Common myeloid progenitor, CD34-positive (primary cell): ENCODE data around the gene KCTD10.
"Not testable (repeated sequence)": the region's sequence is repeated elsewhere in the genome, so short reads cannot be mapped to it uniquely, and the experiment has no call there.

Experiments used
- CTCF ChIA-PET: fragments of 350-600 bp; sonication (Branson Sonifier 250); formaldehyde crosslinking; loops from one replicate; lab custom pipeline; 2021; ENCODE audit warnings: antibody characterized with exemption; lab: Charles Lee
- POLR2A ChIA-PET: fragments of 350-600 bp; sonication (Branson Sonifier 250); formaldehyde crosslinking; loops from one replicate; lab custom pipeline; 2021; ENCODE audit warnings: antibody characterized with exemption; lab: Charles Lee
- DNase-seq, 3 donors: peaks; one replicate each; pipeline versions ENCODE4 v3.0.0 to v3.0.0-alpha.2; 2013
- H3K27ac ChIP-seq, 2 experiments: 1 replicate in 1 of 2; 2 replicates in 1 of 2; pipeline ENCODE4 v1.7.0; 2013; ENCODE audit warnings: inconsistent platforms in 2 of 2, low read length in 2 of 2, mild to moderate bottlenecking in 2 of 2, low read depth in 1 of 2, moderate library complexity in 1 of 2; ENCODE audit not compliant: severe bottlenecking in 2 of 2, insufficient read depth in 1 of 2, poor library complexity in 1 of 2
- H3K27me3 ChIP-seq, 5 experiments: replicated peaks in 2 of 5; 1 replicate in 3 of 5; 2 replicates in 2 of 5; pipeline versions ENCODE4 v1.6.1 to v1.7.0; 2013; ENCODE audit warnings: low read length in 4 of 5, mild to moderate bottlenecking in 2 of 5, moderate library complexity in 2 of 5, inconsistent platforms in 1 of 5; ENCODE audit not compliant: insufficient read depth in 5 of 5, control insufficient read depth in 4 of 5
- H3K36me3 ChIP-seq, 4 experiments: 1 replicate in 2 of 4; 2 replicates in 2 of 4; pipeline versions ENCODE4 v1.6.1 to v1.7.0; 2013; ENCODE audit warnings: low read length in 3 of 4, control low read depth in 1 of 4, mild to moderate bottlenecking in 1 of 4; ENCODE audit not compliant: control insufficient read depth in 4 of 4, insufficient read depth in 4 of 4
- H3K4me1 ChIP-seq, 4 experiments: 1 replicate in 3 of 4; 2 replicates in 1 of 4; pipeline versions ENCODE4 v1.6.1 to v1.7.1; 2013; ENCODE audit warnings: low read length in 3 of 4, mild to moderate bottlenecking in 3 of 4, control low read depth in 1 of 4, inconsistent platforms in 1 of 4, moderate library complexity in 1 of 4; ENCODE audit not compliant: control insufficient read depth in 4 of 4, insufficient read depth in 4 of 4; ENCODE audit errors: control extremely low read depth in 1 of 4
- H3K4me3 ChIP-seq, 7 experiments: 1 replicate in 4 of 7; 2 replicates in 3 of 7; pipeline versions ENCODE4 v1.5.1 to v1.7.0; 2013; ENCODE audit warnings: mild to moderate bottlenecking in 7 of 7, low read length in 6 of 7, moderate library complexity in 6 of 7, inconsistent platforms in 2 of 7, low read depth in 2 of 7, control low read depth in 1 of 7; ENCODE audit not compliant: insufficient read depth in 4 of 7, control insufficient read depth in 1 of 7; ENCODE audit errors: extremely low read depth in 1 of 7
- H3K9me3 ChIP-seq, 5 experiments: 1 replicate in 4 of 5; 2 replicates in 1 of 5; pipeline versions ENCODE4 v1.6.1 to v1.7.1; 2013; ENCODE audit warnings: low read length in 4 of 5, mild to moderate bottlenecking in 2 of 5, inconsistent platforms in 1 of 5, low read depth in 1 of 5, moderate library complexity in 1 of 5; ENCODE audit not compliant: control insufficient read depth in 4 of 5, insufficient read depth in 2 of 5; ENCODE audit errors: control extremely low read depth in 1 of 5
- WGBS: methylation state at CpG from one replicate; pipeline ENCODE4 v1.1.5; 2013; ENCODE audit not compliant: insufficient coverage; 5-methylcytosine and 5-hydroxymethylcytosine counted together

KCTD10 gene

GRCh38 chr12:109430244-109430643, 46.9 kb downstream of the KCTD10 start:
- Histone ChIP-seq H3K9me3 (no peaks in the 10 kb centered on the region), H3K4me1 (peaks cover 0 to 7% (median 2%) of the 10 kb centered on the region in 4 experiments), H3K4me3 (no peak overlapping the region), H3K27ac (no peak overlapping the region), H3K36me3 (no peaks in the 10 kb centered on the region), H3K27me3 (peaks cover 0 to 3% (median 0%) of the 10 kb centered on the region in 5 experiments)
- WGBS, result 98% methylated on average over 5 of the region's 6 CpGs
- no peak for DNase-seq
- CTCF ChIA-PET, result interaction anchor here (0.9 to 1.4 kb wide), 8 partner anchors 8 to 48 kb away, joined by 3 to 8 read pairs (median 3); partner anchors contain the start of genes KCTD10 and UBE3B
- POLR2A ChIA-PET, result no interaction called here

GRCh38 chr12:109428804-109429203, 48.3 kb downstream of the KCTD10 start:
- DNase-seq, H3K27me3 ChIP-seq, POLR2A ChIA-PET, H3K4me3 ChIP-seq, H3K9me3 ChIP-seq, H3K4me1 ChIP-seq, H3K36me3 ChIP-seq, H3K27ac ChIP-seq: not testable (repeated sequence)
- CTCF ChIA-PET, result interaction anchor here (0.6 to 1.1 kb wide), 4 partner anchors 8 to 387 kb away, joined by 3 to 5 read pairs (median 4); no protein-coding TSS in a partner anchor
- 100% methylated on average over 3 of the region's 3 CpGs for WGBS

GRCh38 chr12:109428037-109428629, 49.0 kb downstream of the KCTD10 start:
- DNase-seq, result peak; percentile 80 to 89 (median 86)
- Histone ChIP-seq H3K4me1 (peaks cover 0 to 3% (median 2%) of the 10 kb centered on the region in 4 experiments), H3K9me3 (no peaks in the 10 kb centered on the region), H3K4me3 (no peak overlapping the region), H3K27ac (no peak overlapping the region), H3K27me3 (peaks cover 0 to 6% (median 0%) of the 10 kb centered on the region in 5 experiments), H3K36me3 (no peaks in the 10 kb centered on the region)
- CTCF ChIA-PET, result interaction anchor here (0.6 to 1.3 kb wide), 7 partner anchors 9 to 386 kb away, joined by 3 to 5 read pairs (median 4); no protein-coding TSS in a partner anchor
- 31% methylated on average over 5 of the region's 8 CpGs for WGBS
- POLR2A ChIA-PET, result no interaction called here

GRCh38 chr12:109423392-109423791, 53.7 kb downstream of the KCTD10 start:
- no peak overlapping the region for H3K4me3 ChIP-seq
- DNase-seq, result no peak
- 96% methylated on average over 6 of the region's 9 CpGs for WGBS
- H3K9me3 ChIP-seq, result peaks cover 0 to 7% (median 0%) of the 10 kb centered on the region in 5 experiments
- POLR2A ChIA-PET, result no interaction called here
- no peaks in the 10 kb centered on the region for H3K36me3 ChIP-seq
- H3K27ac ChIP-seq, result no peak overlapping the region
- peaks cover 0 to 12% (median 0%) of the 10 kb centered on the region in 5 experiments for H3K27me3 ChIP-seq
- CTCF ChIA-PET, result no interaction called here
- H3K4me1 ChIP-seq, result no peaks in the 10 kb centered on the region

GRCh38 chr12:109422251-109422650, 54.8 kb downstream of the KCTD10 start:
- Histone ChIP-seq H3K4me1 (no peaks in the 10 kb centered on the region), H3K9me3 (peaks cover 0 to 7% (median 0%) of the 10 kb centered on the region in 5 experiments), H3K4me3 (no peak overlapping the region), H3K36me3 (no peaks in the 10 kb centered on the region), H3K27me3 (peaks cover 0 to 12% (median 0%) of the 10 kb centered on the region in 5 experiments), H3K27ac (no peak overlapping the region)
- DNase-seq, result no peak
- ChIA-PET CTCF (interaction anchor here (1.0 to 1.6 kb wide), 2 partner anchors 8 to 12 kb away, joined by 3 read pairs; no protein-coding TSS in a partner anchor), POLR2A (no interaction called here)
- WGBS, result 64% methylated on average over 9 of the region's 10 CpGs

- no peak for DNase-seq
- Histone ChIP-seq H3K4me3 (no peak overlapping the region), H3K36me3 (no peaks in the 10 kb centered on the region), H3K9me3 (peaks cover 0 to 7% (median 0%) of the 10 kb centered on the region in 5 experiments), H3K4me1 (no peaks in the 10 kb centered on the region), H3K27me3 (peaks cover 0 to 12% (median 0%) of the 10 kb centered on the region in 5 experiments), H3K27ac (no peak overlapping the region)
- POLR2A ChIA-PET, result no interaction called here
- CTCF ChIA-PET, result interaction anchor here (1.0 to 1.6 kb wide), 5 partner anchors 9 to 18 kb away, joined by 3 read pairs; no protein-coding TSS in a partner anchor
- WGBS, result 91% methylated on average over 5 of the region's 8 CpGs
Observed at GRCh38 chr12:109421355-109422087, 55.6 kb downstream of the KCTD10 start.
